Measurements from ENCODE around the gene FGF7. TPM values are rescaled to one million over a fixed set of nuclear protein-coding genes. Genes with fewer than 3 reads are reported as not detected.

Gene FGF7
- total and polyA plus RNA-seq, 4 donors = 0.13 to 0.62 (median 0.33) TPM; not detected in 1

GRCh38 chr15:49427372-49427771, 4.3 kb downstream of the FGF7 start:
- Histone ChIP-seq H3K27me3 (ENCODE audit: control insufficient read depth in 4 of 4, insufficient read depth in 4 of 4, low read length in 3 of 4) (no peaks in the 10 kb centered on the region), H3K9me3 (ENCODE audit: control insufficient read depth in 4 of 4, low read length in 3 of 4) (no peaks in the 10 kb centered on the region), H3K36me3 (ENCODE audit: control insufficient read depth in 4 of 4, insufficient read depth in 3 of 4, low read depth in 1 of 4, low read length in 3 of 4) (no peaks in the 10 kb centered on the region), H3K4me1 (ENCODE audit: control insufficient read depth in 4 of 4, insufficient read depth in 4 of 4, low read length in 3 of 4) (peaks cover 0 to 10% (median 2%) of the 10 kb centered on the region in 4 donors), H3K4me3 (ENCODE audit: low read depth in 1 of 3, low read length in 3 of 3) (no peak overlapping the region), H3K27ac (ENCODE audit: low read depth in 1 of 2, low read length in 2 of 2) (no peak overlapping the region), H3K9ac (ENCODE audit: low read depth in 1 of 2, low read length in 2 of 2) (no peak overlapping the region)
- no peak for TF ChIP-seq REST (IDR thresholded peaks at IDR 0.05)
- no peak for TF ChIP-seq MAX (IDR thresholded peaks at IDR 0.05)
- TF ChIP-seq EGR1 (IDR thresholded peaks at IDR 0.05; ENCODE audit: low read depth in 2 of 2) = no peak
- no peak for TF ChIP-seq ZBTB33 (IDR thresholded peaks at IDR 0.05)
- no peak for TF ChIP-seq CTCF (IDR thresholded peaks at IDR 0.05; ENCODE audit: low read depth, low read length, missing input control)
- TF ChIP-seq HNF4G (IDR thresholded peaks at IDR 0.05) = no peak
- no peak for TF ChIP-seq GABPA (IDR thresholded peaks at IDR 0.05 in 1 of 2, conservative IDR thresholded peaks at IDR 0.05 in 1 of 2)
- no peak for TF ChIP-seq JUND (IDR thresholded peaks at IDR 0.05)
- no peak for TF ChIP-seq ATF3 (IDR thresholded peaks at IDR 0.05)
- no peak for TF ChIP-seq RXRA (IDR thresholded peaks at IDR 0.05)
- no peak for TF ChIP-seq SP1 (IDR thresholded peaks at IDR 0.05)
- TF ChIP-seq NR2F2 (IDR thresholded peaks at IDR 0.05) = no peak
- TF ChIP-seq RAD21 (IDR thresholded peaks at IDR 0.05) = no peak
- TF ChIP-seq TAF1 (conservative IDR thresholded peaks at IDR 0.05) = no peak
- DNase-seq (ENCODE audit: low spot score) = no peak

GRCh38 chr15:49428409-49429095, 5.5 kb downstream of the FGF7 start:
- 59% methylated on average over 5 of the region's 5 CpGs for WGBS
- no peak overlapping the region for H3K27ac ChIP-seq (ENCODE audit: low read depth in 1 of 2, low read length in 2 of 2)
- peaks cover 0 to 10% (median 2%) of the 10 kb centered on the region in 4 donors for H3K4me1 ChIP-seq (ENCODE audit: control insufficient read depth in 4 of 4, insufficient read depth in 4 of 4, low read length in 3 of 4)
- DNase-seq (ENCODE audit: low spot score) = no peak
- no peak overlapping the region for H3K4me3 ChIP-seq (ENCODE audit: low read depth in 1 of 3, low read length in 3 of 3)
- H3K36me3 ChIP-seq (ENCODE audit: control insufficient read depth in 4 of 4, insufficient read depth in 3 of 4, low read depth in 1 of 4, low read length in 3 of 4) = no peaks in the 10 kb centered on the region
- no peaks in the 10 kb centered on the region for H3K27me3 ChIP-seq (ENCODE audit: control insufficient read depth in 4 of 4, insufficient read depth in 4 of 4, low read length in 3 of 4)
- no peaks in the 10 kb centered on the region for H3K9me3 ChIP-seq (ENCODE audit: control insufficient read depth in 4 of 4, low read length in 3 of 4)
- no peak overlapping the region for H3K9ac ChIP-seq (ENCODE audit: low read depth in 1 of 2, low read length in 2 of 2)
- TF ChIP-seq MAX (IDR thresholded peaks at IDR 0.05) (no peak), GABPA (IDR thresholded peaks at IDR 0.05 in 1 of 2, conservative IDR thresholded peaks at IDR 0.05 in 1 of 2) (peak in 1 of 2 donors; percentile 64), REST (IDR thresholded peaks at IDR 0.05) (peak; percentile 60), EGR1 (IDR thresholded peaks at IDR 0.05; ENCODE audit: low read depth in 2 of 2) (peak in 1 of 2 donors; percentile 10), ZBTB33 (IDR thresholded peaks at IDR 0.05) (peak; percentile 67)
